Measurements from ENCODE around the gene ALK.
A peak's percentile ranks its signal among the peaks of the same experiment; 100 is the strongest.
"Not testable (repeated sequence)": the region's sequence is repeated elsewhere in the genome, so short reads cannot be mapped to it uniquely, and the experiment has no call there.

ALK gene

DNA sequence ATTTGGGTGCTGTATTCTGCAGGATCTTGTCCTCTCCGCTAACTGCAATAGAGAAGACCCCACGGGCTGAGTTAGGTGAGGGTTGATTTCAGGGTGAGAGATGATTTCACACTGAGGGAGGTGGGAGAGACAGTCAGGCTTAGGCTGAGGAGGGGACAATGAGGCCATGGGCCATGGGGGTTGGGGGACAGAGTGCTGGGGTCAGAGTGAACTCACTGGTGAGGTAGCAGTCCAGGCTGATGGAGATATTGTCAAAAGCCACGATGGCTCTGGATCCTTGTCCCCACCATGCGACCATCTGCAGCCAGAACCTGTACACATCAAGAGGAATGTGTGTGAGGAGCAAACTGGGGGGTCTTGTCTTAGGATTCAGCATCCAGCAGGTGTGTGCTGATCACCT lies 646.2 kb downstream of the ALK start:
- no peak for DNase-seq (ENCODE audit: low spot score)

- no peak for DNase-seq (ENCODE audit: low spot score)
Observed at GRCh38 chr2:29273685-29274611, 647.4 kb downstream of the ALK start.

GRCh38 chr2:29273004-29273684 lies 648.2 kb downstream of the ALK start:
- DNase-seq (ENCODE audit: low spot score), result no peak

DNA sequence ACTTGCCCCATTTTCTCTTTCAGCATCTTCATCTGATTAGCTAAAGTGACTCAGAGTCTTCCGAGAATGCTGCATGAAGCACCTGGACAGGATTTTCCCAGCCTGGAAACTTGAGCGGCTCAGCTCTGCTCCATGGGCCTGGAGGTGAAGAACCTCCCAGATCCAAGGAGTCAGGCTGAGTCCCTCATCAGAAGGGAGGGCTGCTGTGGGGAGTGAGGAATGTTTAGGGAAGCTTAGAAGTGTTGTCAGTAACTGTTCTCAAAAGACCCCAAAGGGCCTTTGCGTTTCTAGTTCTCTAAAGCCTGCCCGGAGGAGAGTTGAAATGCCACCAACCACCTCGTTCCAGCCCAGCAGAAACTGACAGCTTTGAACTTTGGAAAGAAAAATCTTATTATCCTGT lies 649.1 kb downstream of the ALK start:
- no peak for DNase-seq (ENCODE audit: low spot score)

DNA sequence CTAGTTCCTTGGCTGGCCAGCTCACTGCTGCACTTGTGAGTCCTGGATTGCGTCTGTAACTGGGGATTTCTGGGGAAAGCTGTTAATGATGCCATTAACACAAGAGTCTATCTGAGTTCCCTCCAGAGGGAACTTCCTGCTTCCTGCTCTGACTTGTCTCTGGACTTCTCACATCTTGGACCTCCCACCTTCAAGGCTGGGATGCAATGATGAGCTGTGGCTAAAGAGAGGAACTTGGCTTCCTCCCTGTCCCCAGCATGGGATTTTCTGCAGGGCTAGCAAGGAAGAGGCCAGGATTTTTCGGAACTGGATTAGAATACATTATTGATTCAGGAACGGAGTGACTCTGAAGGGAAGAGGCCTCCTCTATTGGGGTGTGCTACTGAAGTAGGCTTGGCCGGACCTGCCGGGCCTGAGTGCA lies 650.7 kb downstream of the ALK start:
- DNase-seq (ENCODE audit: low spot score), result no peak

GRCh38 chr2:29269765-29270109 lies 651.6 kb downstream of the ALK start:
- DNase-seq (ENCODE audit: low spot score), result no peak

GRCh38 chr2:29269095-29269764 lies 652.2 kb downstream of the ALK start:
- no peak for DNase-seq (ENCODE audit: low spot score)

GRCh38 chr2:29267720-29268119 lies 653.7 kb downstream of the ALK start:
- no peak for DNase-seq (ENCODE audit: low spot score)

DNA sequence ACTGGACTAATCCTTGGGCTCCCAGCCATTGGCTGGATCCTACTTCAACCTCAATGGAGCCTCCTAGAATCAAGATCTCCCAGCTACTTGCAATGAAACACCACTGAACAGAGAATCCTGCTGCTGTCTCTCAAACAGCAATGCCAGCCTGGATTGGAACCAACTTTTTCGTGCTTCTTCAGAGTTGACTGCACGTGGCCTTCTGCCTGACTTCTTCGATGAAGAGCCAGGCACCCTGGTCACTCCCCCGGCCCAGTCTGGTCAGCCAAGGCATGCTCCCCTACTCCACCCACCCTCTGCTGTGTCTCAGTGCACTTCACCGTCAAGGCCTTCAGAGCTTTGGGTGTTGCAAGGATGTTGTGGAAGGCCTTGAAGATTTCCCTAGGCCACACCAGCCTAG lies 657.5 kb downstream of the ALK start:
- DNase-seq (ENCODE audit: low spot score), result no peak

DNA sequence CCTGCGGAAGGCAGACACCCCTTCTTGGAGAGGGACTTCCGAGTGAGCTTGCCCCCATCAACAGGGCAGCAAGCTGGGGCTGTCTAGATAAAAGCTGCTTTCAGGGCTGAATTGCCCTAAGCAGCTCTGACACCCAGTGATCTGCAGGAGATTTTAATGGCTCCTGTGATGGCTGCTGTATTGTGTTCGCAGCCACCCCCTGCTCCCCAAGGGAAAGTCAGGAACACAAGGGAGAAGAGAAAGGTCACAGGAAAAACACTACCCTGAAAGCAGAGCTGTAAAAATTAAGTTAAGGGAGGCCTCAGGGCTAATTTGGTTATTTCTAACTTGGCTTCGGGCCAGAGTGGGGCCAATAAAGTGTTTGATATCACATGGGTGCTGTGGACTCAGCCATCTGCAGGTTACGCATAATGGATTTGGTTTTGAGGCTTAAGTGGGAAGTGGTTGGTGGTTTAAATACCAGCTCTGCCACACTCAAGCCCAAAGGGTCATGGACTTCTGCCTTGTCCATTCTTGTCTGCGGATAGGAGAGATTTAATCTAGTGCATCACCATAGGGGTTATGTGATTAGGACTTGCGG lies 658.6 kb downstream of the ALK start:
- no peak for DNase-seq (ENCODE audit: low spot score)

DNA sequence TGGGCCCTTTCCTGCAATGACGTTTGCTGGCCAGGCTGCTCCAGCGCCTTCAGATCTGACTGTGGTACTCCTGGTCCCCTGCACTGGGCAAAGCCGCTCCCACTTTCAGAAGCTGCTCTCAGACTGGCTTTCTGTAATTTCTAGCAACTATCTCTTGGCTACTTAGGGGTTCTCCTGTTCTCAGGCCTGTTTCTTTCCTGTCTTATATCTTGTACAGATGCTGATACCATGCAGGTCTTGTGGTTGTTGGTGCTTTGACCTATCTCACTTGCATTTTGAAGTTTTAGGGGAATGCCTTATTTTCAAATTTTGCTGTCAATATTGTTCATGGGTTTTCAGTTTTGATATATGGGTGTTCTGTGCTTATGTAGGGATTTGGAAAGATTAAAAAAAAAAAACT lies 660.4 kb downstream of the ALK start:
- no peak for DNase-seq (ENCODE audit: low spot score)

- DNase-seq (ENCODE audit: low spot score), result no peak
Observed at GRCh38 chr2:29260142-29260772, 661.1 kb downstream of the ALK start.

DNA sequence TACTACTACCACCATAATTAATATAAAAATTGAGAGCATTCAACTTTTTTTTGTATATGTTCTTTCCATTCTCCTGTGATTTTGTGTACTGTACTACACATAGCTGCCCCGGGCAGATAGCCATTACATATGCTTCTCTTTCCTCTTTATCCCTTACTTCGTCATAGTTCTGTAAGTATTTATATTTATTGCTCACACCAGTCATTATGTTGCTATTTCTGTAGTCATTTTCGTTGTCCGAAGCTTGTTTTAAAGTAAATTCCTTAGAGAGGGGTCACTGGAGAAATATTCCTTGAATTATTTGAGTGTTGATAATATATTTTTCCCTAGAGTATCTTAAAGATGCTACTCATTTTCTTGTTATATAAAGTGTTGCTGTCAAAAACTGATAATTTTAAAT lies 662.2 kb downstream of the ALK start:
- DNase-seq (ENCODE audit: low spot score), result no peak

DNA sequence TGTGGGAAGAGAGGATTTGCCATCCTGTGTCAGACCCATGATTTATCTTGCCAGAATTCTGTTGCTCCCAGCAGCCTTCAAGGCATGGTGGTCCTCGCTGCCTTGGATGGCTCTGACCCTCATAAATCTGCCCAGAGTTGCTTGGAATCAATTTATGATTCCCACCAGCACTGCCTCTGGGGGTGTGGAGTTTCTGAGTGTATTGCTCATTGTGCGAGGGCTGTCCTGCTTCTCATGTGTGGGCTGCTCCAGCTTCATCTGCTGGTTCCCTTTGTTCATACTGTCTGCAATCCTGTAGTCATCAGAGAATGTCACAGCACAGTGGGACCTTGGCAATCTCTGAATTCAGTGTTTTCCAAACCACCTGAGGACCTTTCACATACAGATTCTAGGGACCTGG lies 666.4 kb downstream of the ALK start:
- DNase-seq (ENCODE audit: low spot score), result peak; percentile 27

GRCh38 chr2:29253495-29254275 lies 667.7 kb downstream of the ALK start:
- not testable (repeated sequence) for DNase-seq (ENCODE audit: low spot score)

DNA sequence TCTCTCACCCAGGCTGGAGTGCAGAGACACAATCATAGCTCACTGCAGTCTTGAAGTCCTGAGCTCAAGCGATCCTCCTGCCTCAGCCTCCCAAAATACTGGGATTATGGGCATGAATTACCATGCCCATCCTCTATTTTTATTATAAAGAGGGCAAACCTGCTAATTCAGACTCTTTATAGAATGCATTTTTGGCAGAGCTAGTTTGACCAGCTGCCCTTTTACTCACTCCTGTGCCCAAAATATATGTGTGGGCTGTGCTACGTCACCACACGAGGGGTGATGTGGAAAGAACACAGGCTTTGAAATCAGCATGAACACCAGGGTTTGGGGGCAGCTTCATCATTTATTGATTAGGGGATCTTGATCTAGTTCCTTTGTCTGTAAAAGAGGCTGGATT lies 668.4 kb downstream of the ALK start:
- no peak for DNase-seq (ENCODE audit: low spot score)

GRCh38 chr2:29251406-29251805 lies 670.0 kb downstream of the ALK start:
- DNase-seq (ENCODE audit: low spot score), result no peak

GRCh38 chr2:29250977-29251376 lies 670.4 kb downstream of the ALK start:
- DNase-seq (ENCODE audit: low spot score), result no peak

GRCh38 chr2:29249666-29250253 lies 671.6 kb downstream of the ALK start:
- no peak for DNase-seq (ENCODE audit: low spot score)

GRCh38 chr2:29247336-29247914 lies 674.0 kb downstream of the ALK start:
- DNase-seq (ENCODE audit: low spot score), result no peak
